Ishikawa (cell line): ENCODE results near the gene C22orf23.

ENCODE experiments used
- CEBPB ChIP-seq: IDR thresholded peaks from 2 replicates; pipeline ENCODE4 v1.6.1; 2012
- CREB1 ChIP-seq: IDR thresholded peaks from 2 replicates; pipeline ENCODE4 v1.6.1; 2012; ENCODE audit warnings: low read depth
- EGR1 ChIP-seq: IDR thresholded peaks from 2 replicates; pipeline ENCODE4 v1.6.1; 2012
- EP300 ChIP-seq: IDR thresholded peaks from 2 replicates; pipeline ENCODE4 v1.6.1; 2012; ENCODE audit warnings: borderline replicate concordance
- FOXM1 ChIP-seq: IDR thresholded peaks from 2 replicates; pipeline ENCODE4 v1.6.1; 2012; ENCODE audit warnings: low read depth, borderline replicate concordance
- MAX ChIP-seq: IDR thresholded peaks from 2 replicates; pipeline ENCODE4 v1.6.1; 2012
- NFIC ChIP-seq: IDR thresholded peaks from 2 replicates; pipeline ENCODE4 v1.6.1; 2012
- RAD21 ChIP-seq: IDR thresholded peaks from 2 replicates; pipeline ENCODE4 v1.6.1; 2012; ENCODE audit warnings: low read depth
- TAF1 ChIP-seq: IDR thresholded peaks from 2 replicates; pipeline ENCODE4 v1.6.1; 2012; ENCODE audit warnings: low read depth, mild to moderate bottlenecking
- TCF12 ChIP-seq: IDR thresholded peaks from 2 replicates; pipeline ENCODE4 v1.6.1; 2012; ENCODE audit warnings: low read depth
- TEAD4 ChIP-seq: IDR thresholded peaks from 2 replicates; pipeline ENCODE4 v1.6.1; 2012
- USF1 ChIP-seq: IDR thresholded peaks from 2 replicates; pipeline ENCODE4 v1.6.1; 2012
- YY1 ChIP-seq: IDR thresholded peaks from 2 replicates; pipeline ENCODE4 v1.6.1; 2012; ENCODE audit warnings: low read depth
- ZBTB7A ChIP-seq: IDR thresholded peaks from 2 replicates; pipeline ENCODE4 v1.6.1; 2012; ENCODE audit warnings: low read depth
- TF ChIP-seq, protein P1 (sequence below): IDR thresholded peaks from 2 replicates; pipeline ENCODE4 v1.6.1; 2012; ENCODE audit warnings: low read depth, mild to moderate bottlenecking

The C22orf23 gene

GRCh38 chr22:37897807-37898206 lies 55.6 kb downstream of the C22orf23 start:
- no peak for TF ChIP-seq EP300
- no peak for TF ChIP-seq USF1
- TF ChIP-seq FOXM1: no peak
- TF ChIP-seq ZBTB7A: no peak
- no peak for TF ChIP-seq CREB1
- TF ChIP-seq TEAD4: no peak
- no peak for TF ChIP-seq MAX
- TF ChIP-seq TCF12: no peak
- TF ChIP-seq YY1: no peak
- no peak for TF ChIP-seq NFIC
- no peak for TF ChIP-seq CEBPB
- TF ChIP-seq EGR1: no peak

DNA sequence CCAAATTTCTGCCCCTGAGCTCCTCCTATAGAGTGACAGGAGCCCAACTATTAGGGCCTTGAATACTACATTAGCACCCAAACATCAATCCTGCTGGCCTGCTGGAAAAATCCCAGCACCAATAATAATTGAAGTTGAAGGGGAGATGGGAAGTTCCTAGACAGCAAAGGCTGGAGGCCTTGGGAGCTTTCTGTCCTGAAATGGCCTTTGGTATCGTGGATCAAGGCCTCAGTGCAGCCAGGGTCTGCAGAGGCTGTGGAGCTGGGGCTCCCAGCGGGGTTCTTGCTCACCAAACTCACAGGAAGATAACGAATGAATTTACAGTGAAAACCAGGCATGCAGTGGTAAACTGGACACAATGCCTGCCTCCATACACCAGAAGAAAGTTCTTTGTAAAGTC lies 56.5 kb downstream of the C22orf23 start:
- no peak for TF ChIP-seq EGR1
- no peak for TF ChIP-seq MAX
- no peak for TF ChIP-seq NFIC
- TF ChIP-seq TCF12: no peak
- TF ChIP-seq RAD21: no peak
- no peak for TF ChIP-seq TAF1
- TF ChIP-seq FOXM1: no peak
- no peak for TF ChIP-seq EP300
- TF ChIP-seq, protein P1, sequence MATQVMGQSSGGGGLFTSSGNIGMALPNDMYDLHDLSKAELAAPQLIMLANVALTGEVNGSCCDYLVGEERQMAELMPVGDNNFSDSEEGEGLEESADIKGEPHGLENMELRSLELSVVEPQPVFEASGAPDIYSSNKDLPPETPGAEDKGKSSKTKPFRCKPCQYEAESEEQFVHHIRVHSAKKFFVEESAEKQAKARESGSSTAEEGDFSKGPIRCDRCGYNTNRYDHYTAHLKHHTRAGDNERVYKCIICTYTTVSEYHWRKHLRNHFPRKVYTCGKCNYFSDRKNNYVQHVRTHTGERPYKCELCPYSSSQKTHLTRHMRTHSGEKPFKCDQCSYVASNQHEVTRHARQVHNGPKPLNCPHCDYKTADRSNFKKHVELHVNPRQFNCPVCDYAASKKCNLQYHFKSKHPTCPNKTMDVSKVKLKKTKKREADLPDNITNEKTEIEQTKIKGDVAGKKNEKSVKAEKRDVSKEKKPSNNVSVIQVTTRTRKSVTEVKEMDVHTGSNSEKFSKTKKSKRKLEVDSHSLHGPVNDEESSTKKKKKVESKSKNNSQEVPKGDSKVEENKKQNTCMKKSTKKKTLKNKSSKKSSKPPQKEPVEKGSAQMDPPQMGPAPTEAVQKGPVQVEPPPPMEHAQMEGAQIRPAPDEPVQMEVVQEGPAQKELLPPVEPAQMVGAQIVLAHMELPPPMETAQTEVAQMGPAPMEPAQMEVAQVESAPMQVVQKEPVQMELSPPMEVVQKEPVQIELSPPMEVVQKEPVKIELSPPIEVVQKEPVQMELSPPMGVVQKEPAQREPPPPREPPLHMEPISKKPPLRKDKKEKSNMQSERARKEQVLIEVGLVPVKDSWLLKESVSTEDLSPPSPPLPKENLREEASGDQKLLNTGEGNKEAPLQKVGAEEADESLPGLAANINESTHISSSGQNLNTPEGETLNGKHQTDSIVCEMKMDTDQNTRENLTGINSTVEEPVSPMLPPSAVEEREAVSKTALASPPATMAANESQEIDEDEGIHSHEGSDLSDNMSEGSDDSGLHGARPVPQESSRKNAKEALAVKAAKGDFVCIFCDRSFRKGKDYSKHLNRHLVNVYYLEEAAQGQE: no peak
- TF ChIP-seq TEAD4: no peak
- TF ChIP-seq CEBPB: no peak
- no peak for TF ChIP-seq USF1
- TF ChIP-seq YY1: no peak
- TF ChIP-seq CREB1: no peak
- TF ChIP-seq ZBTB7A: no peak

DNA sequence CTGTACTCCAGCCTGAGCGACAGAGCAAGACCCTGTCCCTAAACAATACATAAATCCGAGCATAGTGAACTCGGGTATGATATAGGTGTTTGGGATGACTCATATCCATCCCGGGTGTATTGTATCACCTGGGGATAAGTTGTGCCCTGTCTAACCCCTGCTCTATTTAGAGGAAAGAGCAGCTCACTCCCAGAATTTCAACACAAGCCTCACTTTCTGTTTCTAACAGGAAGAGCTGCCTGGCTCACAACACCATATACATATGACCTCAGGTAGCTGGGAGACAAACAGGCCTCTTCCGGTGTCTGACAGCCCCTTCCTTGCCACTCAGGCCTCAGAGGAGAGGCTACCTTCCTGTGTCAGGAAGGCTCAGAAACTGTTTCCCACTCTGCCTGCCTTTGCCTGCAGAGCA lies 57.2 kb downstream of the C22orf23 start:
- TF ChIP-seq, protein P1: no peak

DNA sequence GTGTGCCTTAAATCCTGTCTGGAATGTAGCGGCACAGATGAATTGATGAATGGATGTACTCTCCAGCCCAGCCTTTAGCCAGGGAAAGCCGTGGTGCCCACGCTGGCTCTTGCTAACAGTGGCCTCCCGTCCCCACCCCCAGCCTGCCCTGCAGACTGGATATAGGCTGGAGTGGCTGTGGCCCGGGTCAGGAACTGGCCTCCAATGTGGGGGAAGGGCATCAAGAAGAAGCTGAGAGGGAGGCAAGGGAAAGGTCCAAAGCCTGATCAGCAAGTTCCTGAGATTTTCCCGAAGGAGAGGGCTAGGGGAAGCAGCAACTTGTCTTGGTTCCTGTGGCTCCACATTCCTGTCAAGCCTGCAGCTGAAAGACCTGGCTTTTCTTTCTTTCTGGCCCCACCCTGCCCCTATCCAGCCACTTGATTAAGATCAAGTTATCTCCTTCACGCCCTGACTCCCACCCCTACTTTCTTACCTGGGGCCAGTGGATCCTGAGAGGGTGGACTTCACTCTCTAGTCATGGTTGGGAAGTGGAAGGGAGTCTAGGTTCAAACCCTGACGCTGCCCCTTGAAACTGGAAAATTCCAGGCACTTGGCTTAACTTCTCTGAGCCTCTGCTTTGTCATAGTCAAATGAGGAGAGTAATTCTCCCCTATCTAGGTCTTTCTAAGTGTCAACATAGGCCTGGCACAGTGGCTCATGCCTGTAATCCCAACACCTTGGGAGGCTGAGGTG lies 58.3 kb downstream of the C22orf23 start:
- no peak for TF ChIP-seq USF1

DNA sequence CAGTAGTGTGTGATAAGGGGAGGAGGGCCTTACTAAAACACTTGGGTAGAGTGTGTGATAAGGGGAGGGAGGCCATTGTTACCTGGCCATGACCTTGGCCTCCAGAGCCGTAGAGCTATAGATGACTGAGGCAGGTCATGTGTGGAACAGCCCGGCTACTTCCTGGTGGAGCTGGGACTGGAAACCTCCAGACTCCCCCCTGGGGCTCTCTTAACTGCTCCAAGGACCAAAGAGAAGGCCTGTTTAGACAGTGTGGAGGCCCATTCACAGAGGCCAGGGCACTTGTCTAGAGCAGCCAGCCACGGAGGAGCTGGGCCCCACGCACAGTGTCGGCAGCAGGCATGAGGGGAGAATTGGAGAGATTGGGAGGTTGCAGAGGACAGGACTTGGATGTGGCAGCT lies 59.8 kb downstream of the C22orf23 start:
- TF ChIP-seq, protein P1: no peak
- TF ChIP-seq TCF12 (no peak), EGR1 (no peak), ZBTB7A (no peak)
